CD4-positive, CD25-positive, alpha-beta regulatory T cell (primary cell): Measurements from ENCODE around the gene DNAAF5. TPM values are rescaled to one million over a fixed set of nuclear protein-coding genes. Genes with fewer than 3 reads are reported as not detected.

ENCODE experiments used
- ATAC-seq, 2 donors: fragments of 150-1000 bp; cut with Tn5 transposase; one replicate each; pipeline ENCODE4 v1.10.0; 2021; ENCODE audit warnings: low read depth in 2 of 2, moderate number of reproducible peaks in 2 of 2, moderate library complexity in 1 of 2
- DNase-seq, 3 donors: peaks; one replicate each; pipeline versions ENCODE4 v3.0.0 to v3.0.0-alpha.2; 2012 to 2022; ENCODE audit warnings: mixed read lengths in 1 of 3
- H3K27ac ChIP-seq: one replicate; pipeline ENCODE4 v1.7.0; 2013; ENCODE audit warnings: mild to moderate bottlenecking, low read length; ENCODE audit not compliant: insufficient read depth, poor library complexity, severe bottlenecking
- H3K27me3 ChIP-seq: one replicate; pipeline ENCODE4 v1.7.0; 2013; ENCODE audit warnings: low read length; ENCODE audit not compliant: control insufficient read depth, insufficient read depth
- H3K36me3 ChIP-seq: one replicate; pipeline ENCODE4 v1.7.0; 2013; ENCODE audit warnings: mild to moderate bottlenecking, low read length, moderate library complexity; ENCODE audit not compliant: control insufficient read depth, insufficient read depth
- H3K4me1 ChIP-seq: 2 replicates; pipeline ENCODE4 v1.7.0; 2013; ENCODE audit warnings: mild to moderate bottlenecking, low read length; ENCODE audit not compliant: insufficient read depth, control insufficient read depth, poor library complexity, severe bottlenecking
- H3K4me3 ChIP-seq: one replicate; pipeline ENCODE4 v1.7.0; 2013; ENCODE audit warnings: low read depth, mild to moderate bottlenecking, low read length, moderate library complexity
- H3K9me3 ChIP-seq, 2 experiments: 1 replicate in 1 of 2; 2 replicates in 1 of 2; pipeline ENCODE4 v1.7.0; 2013; ENCODE audit warnings: low read length in 2 of 2, mild to moderate bottlenecking in 1 of 2, moderate library complexity in 1 of 2; ENCODE audit not compliant: control insufficient read depth in 2 of 2
- H3K27ac Mint-ChIP-seq, 3 donors: one replicate each; pipeline ENCODE4 v1.8.0; 2020 to 2022; ENCODE audit warnings: mild to moderate bottlenecking in 3 of 3, mixed read lengths in 3 of 3, moderate library complexity in 2 of 3
- H3K27me3 Mint-ChIP-seq: one replicate; pipeline ENCODE4 v1.8.0; 2022; ENCODE audit warnings: mild to moderate bottlenecking, mixed read lengths
- H3K36me3 Mint-ChIP-seq: one replicate; pipeline ENCODE4 v1.8.0; 2020; ENCODE audit warnings: mixed read lengths
- H3K4me1 Mint-ChIP-seq, 4 donors: one replicate each; pipeline ENCODE4 v1.8.0; 2020 to 2022; ENCODE audit warnings: mixed read lengths in 4 of 4, mild to moderate bottlenecking in 1 of 4
- H3K4me3 Mint-ChIP-seq, 4 donors: one replicate each; pipeline ENCODE4 v1.8.0; 2020 to 2022; ENCODE audit warnings: mild to moderate bottlenecking in 4 of 4, mixed read lengths in 4 of 4, moderate library complexity in 3 of 4
- H3K9me3 Mint-ChIP-seq, 7 donors: one replicate each; pipeline ENCODE4 v1.8.0; 2020 to 2022; ENCODE audit warnings: mixed read lengths in 7 of 7, mild to moderate bottlenecking in 3 of 7, moderate library complexity in 2 of 7
- polyA plus RNA-seq, 4 donors: library from polyadenylated mRNA; unstranded; fragments of 300-500 nt; fragmentation: Illumina TruSeq; gene quantifications; one replicate each; pipeline ENCODE4 v1.2.3, GENCODE V29; 2021
- total RNA-seq: library from RNA; stranded (reverse); gene quantifications from one replicate; pipeline ENCODE4 v1.2.3, GENCODE V29; 2022

Gene DNAAF5
- total and polyA plus RNA-seq, 5 donors from 2014 or later: 0.84 to 11.9 (median 2.3) TPM

GRCh38 chr7:779480-779879 is 53.0 kb downstream of the DNAAF5 start:
- no peaks in the 10 kb centered on the region for H3K9me3 Mint-ChIP-seq
- no peak for ATAC-seq
- no peak overlapping the region for H3K27ac Mint-ChIP-seq
- no peak overlapping the region for H3K27ac ChIP-seq
- peaks cover 0 to 3% (median 0%) of the 10 kb centered on the region in 4 donors for H3K4me1 Mint-ChIP-seq
- H3K4me3 Mint-ChIP-seq: no peak overlapping the region
- H3K36me3 Mint-ChIP-seq: peaks cover 18% of the 10 kb centered on the region
- peaks cover 2% of the 10 kb centered on the region for H3K36me3 ChIP-seq
- H3K9me3 ChIP-seq: no peaks in the 10 kb centered on the region
- no peaks in the 10 kb centered on the region for H3K4me1 ChIP-seq
- no peak overlapping the region for H3K4me3 ChIP-seq
- H3K27me3 Mint-ChIP-seq: no peaks in the 10 kb centered on the region
- no peak for DNase-seq
- H3K27me3 ChIP-seq: no peaks in the 10 kb centered on the region

- H3K27me3 ChIP-seq: no peaks in the 10 kb centered on the region
- H3K9me3 ChIP-seq: no peaks in the 10 kb centered on the region
- Mint-ChIP-seq H3K36me3 (peaks cover 18% of the 10 kb centered on the region), H3K4me3 (no peak overlapping the region), H3K27me3 (no peaks in the 10 kb centered on the region), H3K27ac (no peak overlapping the region), H3K4me1 (peaks cover 0 to 3% (median 0%) of the 10 kb centered on the region in 4 donors), H3K9me3 (no peaks in the 10 kb centered on the region)
- H3K4me3 ChIP-seq: no peak overlapping the region
- H3K36me3 ChIP-seq: peaks cover 2% of the 10 kb centered on the region
- ATAC-seq: no peak
- no peaks in the 10 kb centered on the region for H3K4me1 ChIP-seq
- no peak overlapping the region for H3K27ac ChIP-seq
- DNase-seq: no peak
These were observed 53.6 kb downstream of the DNAAF5 start for GRCh38 chr7:780081-780480.

GRCh38 chr7:780516-780915 is 54.0 kb downstream of the DNAAF5 start:
- Histone ChIP-seq H3K27me3 (no peaks in the 10 kb centered on the region), H3K4me3 (no peak overlapping the region), H3K4me1 (no peaks in the 10 kb centered on the region), H3K27ac (no peak overlapping the region), H3K9me3 (no peaks in the 10 kb centered on the region), H3K36me3 (peaks cover 2% of the 10 kb centered on the region)
- DNase-seq (no peak), ATAC-seq (no peak)
- Mint-ChIP-seq H3K4me1 (peaks cover 0 to 2% (median 0%) of the 10 kb centered on the region in 4 donors), H3K4me3 (no peak overlapping the region), H3K27ac (no peak overlapping the region), H3K36me3 (peaks cover 18% of the 10 kb centered on the region), H3K27me3 (no peaks in the 10 kb centered on the region), H3K9me3 (no peaks in the 10 kb centered on the region)

GRCh38 chr7:781186-781849 is 54.8 kb downstream of the DNAAF5 start:
- H3K4me3 Mint-ChIP-seq: no peak overlapping the region
- no peak overlapping the region for H3K27ac Mint-ChIP-seq
- no peak overlapping the region for H3K27ac ChIP-seq
- H3K4me1 Mint-ChIP-seq: peaks cover 0 to 2% (median 0%) of the 10 kb centered on the region in 4 donors
- peaks cover 2% of the 10 kb centered on the region for H3K36me3 ChIP-seq
- H3K9me3 Mint-ChIP-seq: no peaks in the 10 kb centered on the region
- ATAC-seq: no peak
- no peaks in the 10 kb centered on the region for H3K27me3 Mint-ChIP-seq
- H3K4me1 ChIP-seq: no peaks in the 10 kb centered on the region
- no peaks in the 10 kb centered on the region for H3K27me3 ChIP-seq
- H3K4me3 ChIP-seq: no peak overlapping the region
- no peaks in the 10 kb centered on the region for H3K9me3 ChIP-seq
- peaks cover 18% of the 10 kb centered on the region for H3K36me3 Mint-ChIP-seq
- DNase-seq: no peak

- Mint-ChIP-seq H3K27me3 (no peaks in the 10 kb centered on the region), H3K36me3 (peaks cover 16% of the 10 kb centered on the region), H3K9me3 (no peaks in the 10 kb centered on the region), H3K4me3 (no peak overlapping the region), H3K27ac (no peak overlapping the region), H3K4me1 (peaks cover 0 to 2% (median under 1%) of the 10 kb centered on the region in 4 donors)
- Histone ChIP-seq H3K36me3 (no peaks in the 10 kb centered on the region), H3K4me3 (no peak overlapping the region), H3K27me3 (no peaks in the 10 kb centered on the region), H3K27ac (no peak overlapping the region), H3K9me3 (no peaks in the 10 kb centered on the region), H3K4me1 (peaks cover 4% of the 10 kb centered on the region)
- ATAC-seq (no peak), DNase-seq (no peak)
These were observed 55.5 kb downstream of the DNAAF5 start for GRCh38 chr7:781936-782529.

GRCh38 chr7:782718-783449 is 56.4 kb downstream of the DNAAF5 start:
- ATAC-seq (no peak), DNase-seq (no peak)
- H3K4me1 ChIP-seq: peaks cover 4% of the 10 kb centered on the region
- Mint-ChIP-seq H3K4me3 (no peak overlapping the region), H3K27ac (no peak overlapping the region), H3K9me3 (no peaks in the 10 kb centered on the region), H3K4me1 (peaks cover 0 to 2% (median 0%) of the 10 kb centered on the region in 4 donors), H3K36me3 (peaks cover 10% of the 10 kb centered on the region), H3K27me3 (no peaks in the 10 kb centered on the region)
- no peaks in the 10 kb centered on the region for H3K9me3 ChIP-seq
- no peaks in the 10 kb centered on the region for H3K36me3 ChIP-seq
- no peaks in the 10 kb centered on the region for H3K27me3 ChIP-seq
- no peak overlapping the region for H3K4me3 ChIP-seq
- H3K27ac ChIP-seq: no peak overlapping the region

GRCh38 chr7:783556-784490 is 57.3 kb downstream of the DNAAF5 start:
- no peak overlapping the region for H3K27ac ChIP-seq
- DNase-seq (no peak), ATAC-seq (no peak)
- H3K36me3 ChIP-seq: no peaks in the 10 kb centered on the region
- peaks cover 4% of the 10 kb centered on the region for H3K4me1 ChIP-seq
- H3K9me3 ChIP-seq: no peaks in the 10 kb centered on the region
- peaks cover 10% of the 10 kb centered on the region for H3K36me3 Mint-ChIP-seq
- peaks cover 0 to 2% (median 0%) of the 10 kb centered on the region in 4 donors for H3K4me1 Mint-ChIP-seq
- H3K4me3 ChIP-seq: no peak overlapping the region
- no peaks in the 10 kb centered on the region for H3K27me3 ChIP-seq
- H3K27me3 Mint-ChIP-seq: no peaks in the 10 kb centered on the region
- no peak overlapping the region for H3K4me3 Mint-ChIP-seq
- no peaks in the 10 kb centered on the region for H3K9me3 Mint-ChIP-seq
- no peak overlapping the region for H3K27ac Mint-ChIP-seq
